SJCRH30 (cell line): Measurements from ENCODE around the gene BAHCC1. TPM values are rescaled to one million over a fixed set of nuclear protein-coding genes. Genes with fewer than 3 reads are reported as not detected.

Experiments
- DNase-seq, 2 experiments: peaks; one replicate each; pipeline ENCODE4 v3.0.0-alpha.2; 2015 to 2020
- H3K27ac ChIP-seq: fragments of 250-450 bp; sonication (Bioruptor Pico); 2 replicates; pipeline ENCODE4 v1.5.1; 2020; ENCODE audit warnings: mild to moderate bottlenecking, moderate library complexity
- H3K27me3 ChIP-seq: fragments of 250-450 bp; sonication (Bioruptor Pico); 2 replicates; pipeline ENCODE4 v1.5.1; 2020; ENCODE audit warnings: mild to moderate bottlenecking, moderate library complexity
- H3K36me3 ChIP-seq: fragments of 250-450 bp; sonication (Bioruptor Pico); 2 replicates; pipeline ENCODE4 v1.5.1; 2020; ENCODE audit warnings: mild to moderate bottlenecking, moderate library complexity
- H3K4me1 ChIP-seq: fragments of 250-450 bp; sonication (Bioruptor Pico); 2 replicates; pipeline ENCODE4 v1.5.1; 2020; ENCODE audit warnings: mild to moderate bottlenecking, moderate library complexity
- H3K4me3 ChIP-seq: fragments of 250-450 bp; sonication (Bioruptor Pico); 2 replicates; pipeline ENCODE4 v1.5.1; 2020; ENCODE audit warnings: mild to moderate bottlenecking, moderate library complexity
- H3K9me3 ChIP-seq: fragments of 250-450 bp; sonication (Bioruptor Pico); replicated peaks from 2 replicates; pipeline ENCODE4 v1.5.1; 2020; ENCODE audit warnings: mild to moderate bottlenecking, moderate library complexity
- total RNA-seq: library from RNA; depleted of rRNA; stranded (reverse); fragments of >200 nt; shearing (Covaris generic); gene quantifications from 2 replicates; pipeline ENCODE4 v1.2.3, GENCODE V29; 2014

Gene BAHCC1
- total RNA-seq, 1 experiment from 2014 or later = 20.0 TPM

GRCh38 chr17:81388091-81388611 is 7.1 kb upstream of the BAHCC1 start:
- Histone ChIP-seq H3K9me3 (no peaks in the 10 kb centered on the region), H3K4me1 (peaks cover 45% of the 10 kb centered on the region), H3K4me3 (peak overlapping the region; percentile 63), H3K27ac (peak overlapping the region; percentile 90; the same call in 1 of the 2 replicates), H3K27me3 (no peaks in the 10 kb centered on the region), H3K36me3 (no peaks in the 10 kb centered on the region)
- DNase-seq = peak; percentile 53 to 64

- Histone ChIP-seq H3K9me3 (no peaks in the 10 kb centered on the region), H3K4me3 (no peak overlapping the region), H3K27me3 (no peaks in the 10 kb centered on the region), H3K4me1 (peaks cover 45% of the 10 kb centered on the region), H3K36me3 (no peaks in the 10 kb centered on the region), H3K27ac (no peak overlapping the region)
- DNase-seq = peak; percentile 82 to 86
Observed at GRCh38 chr17:81388612-81389367, 6.5 kb upstream of the BAHCC1 start.

GRCh38 chr17:81389585-81389984 is 5.7 kb upstream of the BAHCC1 start:
- no peaks in the 10 kb centered on the region for H3K36me3 ChIP-seq
- no peak for DNase-seq
- no peaks in the 10 kb centered on the region for H3K27me3 ChIP-seq
- peaks cover 48% of the 10 kb centered on the region for H3K4me1 ChIP-seq
- no peak overlapping the region for H3K27ac ChIP-seq
- no peaks in the 10 kb centered on the region for H3K9me3 ChIP-seq
- H3K4me3 ChIP-seq = no peak overlapping the region

GRCh38 chr17:81390029-81390872 is 5.0 kb upstream of the BAHCC1 start:
- H3K4me1 ChIP-seq = peaks cover 45% of the 10 kb centered on the region
- no peaks in the 10 kb centered on the region for H3K36me3 ChIP-seq
- DNase-seq = no peak
- no peak overlapping the region for H3K4me3 ChIP-seq
- no peaks in the 10 kb centered on the region for H3K27me3 ChIP-seq
- H3K9me3 ChIP-seq = no peaks in the 10 kb centered on the region
- H3K27ac ChIP-seq = no peak overlapping the region

GRCh38 chr17:81390873-81391255 is 4.4 kb upstream of the BAHCC1 start:
- peaks cover 41% of the 10 kb centered on the region for H3K4me1 ChIP-seq

GRCh38 chr17:81391293-81391935 is 3.8 kb upstream of the BAHCC1 start:
- DNase-seq = no peak
- Histone ChIP-seq H3K36me3 (no peaks in the 10 kb centered on the region), H3K9me3 (no peaks in the 10 kb centered on the region), H3K4me1 (peaks cover 35% of the 10 kb centered on the region), H3K27ac (no peak overlapping the region), H3K4me3 (no peak overlapping the region), H3K27me3 (no peaks in the 10 kb centered on the region)

More at GRCh38 chr17:81390873-81391255, 4.4 kb upstream of the BAHCC1 start:
- Histone ChIP-seq H3K9me3 (no peaks in the 10 kb centered on the region), H3K36me3 (no peaks in the 10 kb centered on the region), H3K27ac (no peak overlapping the region), H3K4me3 (no peak overlapping the region), H3K27me3 (no peaks in the 10 kb centered on the region)
- DNase-seq = no peak

GRCh38 chr17:81391936-81392908 is 3.0 kb upstream of the BAHCC1 start:
- Histone ChIP-seq H3K4me1 (peaks cover 34% of the 10 kb centered on the region), H3K4me3 (peak overlapping the region; percentile 69), H3K36me3 (no peaks in the 10 kb centered on the region), H3K9me3 (no peaks in the 10 kb centered on the region), H3K27ac (no peak overlapping the region; the same call in 1 of the 2 replicates), H3K27me3 (no peaks in the 10 kb centered on the region)
- peak; percentile 79 to 82 for DNase-seq

- peak; percentile 58 to 64 for DNase-seq
- Histone ChIP-seq H3K27me3 (no peaks in the 10 kb centered on the region), H3K9me3 (no peaks in the 10 kb centered on the region), H3K4me1 (peaks cover 33% of the 10 kb centered on the region), H3K36me3 (no peaks in the 10 kb centered on the region), H3K4me3 (peak overlapping the region; percentile 69), H3K27ac (peak overlapping the region; percentile 45)
Observed at GRCh38 chr17:81392909-81393654, 2.2 kb upstream of the BAHCC1 start.

- Histone ChIP-seq H3K4me1 (peaks cover 25% of the 10 kb centered on the region), H3K9me3 (no peaks in the 10 kb centered on the region)
Observed at GRCh38 chr17:81393684-81394376, 1.4 kb upstream of the BAHCC1 start.

GRCh38 chr17:81394377-81394920 is 808 bp upstream of the BAHCC1 start:
- DNase-seq = no peak
- H3K4me1 ChIP-seq = peaks cover 21% of the 10 kb centered on the region
- no peaks in the 10 kb centered on the region for H3K36me3 ChIP-seq
- H3K27ac ChIP-seq = no peak overlapping the region
- no peaks in the 10 kb centered on the region for H3K27me3 ChIP-seq
- H3K9me3 ChIP-seq = no peaks in the 10 kb centered on the region
- peak overlapping the region; percentile 19 for H3K4me3 ChIP-seq

More at GRCh38 chr17:81393684-81394376, 1.4 kb upstream of the BAHCC1 start:
- peak overlapping the region; percentile 45; the same call in 1 of the 2 replicates for H3K27ac ChIP-seq
- H3K4me3 ChIP-seq = peak overlapping the region; percentile 69
- H3K27me3 ChIP-seq = no peaks in the 10 kb centered on the region
- no peaks in the 10 kb centered on the region for H3K36me3 ChIP-seq
- DNase-seq = peak; percentile 100

- H3K4me3 ChIP-seq = peak overlapping the region; percentile 80
Observed at GRCh38 chr17:81395600-81396277, 482 bp downstream of the BAHCC1 start.

GRCh38 chr17:81396278-81396721 is 1.0 kb downstream of the BAHCC1 start:
- Histone ChIP-seq H3K27ac (peak overlapping the region; percentile 88), H3K9me3 (no peaks in the 10 kb centered on the region), H3K4me1 (peaks cover 21% of the 10 kb centered on the region), H3K27me3 (no peaks in the 10 kb centered on the region), H3K36me3 (no peaks in the 10 kb centered on the region), H3K4me3 (peak overlapping the region; percentile 80)
- DNase-seq = no peak

More at GRCh38 chr17:81395600-81396277, 482 bp downstream of the BAHCC1 start:
- DNase-seq = peak in 1 of 2 experiments; percentile 60
- no peaks in the 10 kb centered on the region for H3K9me3 ChIP-seq
- no peaks in the 10 kb centered on the region for H3K27me3 ChIP-seq
- no peaks in the 10 kb centered on the region for H3K36me3 ChIP-seq
- H3K4me1 ChIP-seq = peaks cover 21% of the 10 kb centered on the region
- H3K27ac ChIP-seq = peak overlapping the region; percentile 88
